HepG2 (cell line): ENCODE data around the gene YJEFN3. TPM values are rescaled to one million over a fixed set of nuclear protein-coding genes. Genes with fewer than 3 reads are reported as not detected.

Experiments used
- ATAC-seq: fragments of 200-7000 bp; cut with Tn5 transposase; 3 replicates; pipeline ENCODE4 v1.9.1; 2020; ENCODE audit warnings: mild to moderate bottlenecking, moderate library complexity
- BruUV-seq: library from RNA; stranded (reverse); fragments of 400-500 nt; replicated peaks from 2 replicates; lab custom pipeline; 2021; lab: Mats Ljungman, UMichigan
- CTCF ChIA-PET: fragments of 300-600 bp; formaldehyde crosslinking; extraction: SDS; loops from one replicate; lab custom pipeline; 2021; ENCODE audit warnings: low total read pairs, inconsistent platforms, low intra/inter-chr PET ratio; lab: Yijun Ruan, JAX
- POLR2A ChIA-PET: fragments of 350-600 bp; sonication (Branson Sonifier 250); formaldehyde crosslinking; loops from one replicate; lab custom pipeline; 2020; ENCODE audit warnings: antibody characterized with exemption, inconsistent platforms; lab: Yijun Ruan, JAX
- DNase-seq: peaks from one replicate; pipeline ENCODE4 v3.0.0-alpha.2; 2015; ENCODE audit warnings: low spot score
- FAIRE-seq: peaks from 3 replicates; lab custom pipeline; 2011; peaks lifted over from hg19 to GRCh38; lab: Jason Lieb, UNC
- H2AFZ ChIP-seq: one replicate; pipeline ENCODE4 v1.6.1; 2011; ENCODE audit warnings: low read length, inconsistent platforms
- H3K27ac ChIP-seq: fragments of 300-600 bp; 3 replicates; pipeline ENCODE4 v1.8.0; 2011; ENCODE audit warnings: mixed run types, mild to moderate bottlenecking, mixed read lengths, low read length, inconsistent platforms; ENCODE audit not compliant: insufficient read depth; ENCODE audit errors: extremely low read length
- H3K27me3 ChIP-seq, 2 experiments: fragments of 200-600 bp in 1 of 2; 2 replicates in 1 of 2; 3 replicates in 1 of 2; pipeline versions ENCODE4 v1.6.0 to v1.8.0; 2011; ENCODE audit warnings: low read length in 2 of 2, mild to moderate bottlenecking in 2 of 2, moderate library complexity in 2 of 2, inconsistent platforms in 1 of 2; ENCODE audit not compliant: insufficient read depth in 2 of 2, control insufficient read depth in 1 of 2
- H3K36me3 ChIP-seq, 2 experiments: fragments of 200-600 bp in 1 of 2; replicated peaks in 1 of 2; 2 replicates in 1 of 2; 3 replicates in 1 of 2; pipeline versions ENCODE4 v1.5.1 to v1.8.0; 2011; ENCODE audit warnings: low read length in 2 of 2, inconsistent platforms in 1 of 2; ENCODE audit not compliant: insufficient read depth in 2 of 2, control insufficient read depth in 1 of 2
- H3K4me1 ChIP-seq: 2 replicates; pipeline ENCODE4 v1.5.1; 2012; ENCODE audit warnings: low read length, inconsistent platforms; ENCODE audit not compliant: insufficient read depth
- H3K4me2 ChIP-seq: 2 replicates; pipeline ENCODE4 v1.6.0; 2011; ENCODE audit warnings: low read depth, low read length, inconsistent platforms
- H3K4me3 ChIP-seq, 3 experiments: fragments of 200-600 bp in 1 of 3; sonication (generic), shearing (Covaris generic) in 1 of 3; replicated peaks in 1 of 3; 2 replicates each; pipeline ENCODE4 v1.5.1; 2011 to 2016; ENCODE audit warnings: low read length in 3 of 3, inconsistent platforms in 2 of 3, low read depth in 2 of 3, mild to moderate bottlenecking in 2 of 3, control low read depth in 1 of 3, mixed read lengths in 1 of 3; ENCODE audit not compliant: insufficient read depth in 1 of 3
- H3K79me2 ChIP-seq: one replicate; pipeline ENCODE4 v1.6.1; 2011; ENCODE audit warnings: low read length, inconsistent platforms; ENCODE audit not compliant: insufficient read depth
- H3K9ac ChIP-seq: 2 replicates; pipeline ENCODE4 v1.6.0; 2011; ENCODE audit warnings: mild to moderate bottlenecking, low read depth, low read length, inconsistent platforms; ENCODE audit not compliant: insufficient read depth
- H3K9me3 ChIP-seq: 2 replicates; pipeline ENCODE4 v1.5.1; 2012; ENCODE audit warnings: mild to moderate bottlenecking, low read length
- H4K20me1 ChIP-seq: 2 replicates; pipeline ENCODE4 v1.6.0; 2011; ENCODE audit warnings: inconsistent platforms, mild to moderate bottlenecking, low read length, moderate library complexity; ENCODE audit not compliant: insufficient read depth
- ETV5 ChIP-seq: IDR thresholded peaks from 2 replicates; pipeline ENCODE4 v1.6.1; 2018; ENCODE audit warnings: missing biosample characterization, missing genetic modification reagents, inconsistent platforms, borderline replicate concordance
- MED8 ChIP-seq: sonication (generic); formaldehyde crosslinking; IDR thresholded peaks from 2 replicates; pipeline ENCODE4 v1.8.1; 2023; ENCODE audit warnings: mild to moderate bottlenecking, missing genetic modification reagents; ENCODE audit not compliant: insufficient replicate concordance
- NCOA1 ChIP-seq: sonication (generic); formaldehyde crosslinking; IDR thresholded peaks from 2 replicates; pipeline ENCODE4 v1.9.0; 2021; ENCODE audit warnings: missing genetic modification reagents
- NFE2L2 ChIP-seq: fragments of 150-350 bp; IDR thresholded peaks from 2 replicates; pipeline ENCODE4 v1.6.1; 2014; ENCODE audit warnings: low read length
- PHF20 ChIP-seq: sonication (generic); formaldehyde crosslinking; IDR thresholded peaks from 2 replicates; pipeline ENCODE4 v1.5.0; 2020; ENCODE audit warnings: mild to moderate bottlenecking, missing genetic modification reagents
- SIX4 ChIP-seq: sonication (generic); formaldehyde crosslinking; IDR thresholded peaks from 2 replicates; pipeline ENCODE4 v1.4.0; 2020; ENCODE audit warnings: missing genetic modification reagents
- SNAPC5 ChIP-seq: sonication (generic); formaldehyde crosslinking; IDR thresholded peaks from 2 replicates; pipeline ENCODE4 v1.8.1; 2023; ENCODE audit warnings: mild to moderate bottlenecking, missing genetic modification reagents, borderline replicate concordance
- XRCC5 ChIP-seq: fragments of 200-400 bp; formaldehyde crosslinking; optimal IDR thresholded peaks from 2 replicates; pipeline ENCODE3; 2017; ENCODE audit warnings: mild to moderate bottlenecking, low read length
- ZNF24 ChIP-seq: fragments of 450-650 bp; IDR thresholded peaks from 2 replicates; pipeline ENCODE4 v1.6.1; 2017; ENCODE audit warnings: antibody characterized with exemption, mild to moderate bottlenecking
- WGBS: methylation state at CpG from one replicate; pipeline ENCODE4 v1.1.6; 2017; ENCODE audit warnings: low lambda C conversion rate; 5-methylcytosine and 5-hydroxymethylcytosine counted together
- in situ Hi-C: cut with HindIII; loops from 2 replicates; pipeline ENCODE4 v1.10.0; 2017; ENCODE audit warnings: low pct_unique_long_range_greater_than_20kb; ENCODE audit not compliant: extremely low pct_ligation_motif_present
- intact Hi-C: fragments of 100-400 bp; cut with micrococcal nuclease; formaldehyde crosslinking; loops from one replicate; pipeline ENCODE4 v1.10.0; 2022; ENCODE audit not compliant: unreplicated experiment
- polyA plus RNA-seq, 8 experiments: library from polyadenylated mRNA; depleted of rRNA in 3 of 8; stranded (reverse) in 7 of 8; unstranded in 1 of 8; fragments of >200 nt; fragmentation: Illumina TruSeq in 4 of 8; extraction: Trizol in 4 of 8; gene quantifications; 2 replicates each; pipeline versions ENCODE4 v1.2.1 to v1.2.3, GENCODE V29; 2011 to 2016; ENCODE audit warnings: low read depth in 4 of 8, missing spikeins in 1 of 8, mixed read lengths in 1 of 8; ENCODE audit not compliant: insufficient read depth in 1 of 8
- total RNA-seq, 5 experiments: library from RNA; depleted of rRNA; stranded (reverse); fragments of >200 nt; fragmentation: Illumina TruSeq; extraction: Trizol; gene quantifications; 2 replicates each; pipeline ENCODE4 v1.2.3, GENCODE V29; 2016; ENCODE audit warnings: low read depth in 1 of 5
- TF ChIP-seq, protein P1 (sequence below): sonication (generic); formaldehyde crosslinking; conservative IDR thresholded peaks from 2 replicates; pipeline ENCODE4 v1.4.0; 2020; ENCODE audit warnings: missing genetic modification reagents

The YJEFN3 gene
- total and polyA plus RNA-seq, 2 of the 13 experiments (the other 11 are each of a cell fraction or from before 2014, with no cell fraction given) = 0.89 to 4.0 TPM

DNA sequence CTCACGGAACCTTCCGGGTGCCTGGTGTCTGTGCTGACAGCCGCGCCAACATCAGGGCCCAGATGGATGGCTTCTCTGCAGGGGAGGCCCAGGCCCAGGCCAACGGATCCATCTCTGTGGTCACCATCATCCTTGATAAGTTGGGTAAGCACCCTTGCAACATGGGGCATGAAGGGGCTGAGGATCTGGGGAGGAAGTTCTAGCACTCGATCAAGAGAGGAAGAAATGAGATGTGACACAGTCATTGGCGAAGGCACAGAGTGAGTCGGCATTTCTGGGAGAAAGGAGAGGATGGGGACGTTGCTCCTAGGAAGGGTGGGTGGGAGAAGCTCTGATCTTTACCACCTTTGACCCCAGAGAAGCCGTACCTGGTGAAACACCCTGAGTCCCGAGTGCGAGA lies 13.8 kb downstream of the YJEFN3 start:
- no peaks in the 10 kb centered on the region for H4K20me1 ChIP-seq
- no peak overlapping the region for H2AFZ ChIP-seq
- no TSS peak for BruUV-seq
- peaks cover 4 to 25% of the 10 kb centered on the region in 2 experiments; a peak in 3 of 5 replicates for H3K27me3 ChIP-seq
- 0 out of 2 replicates have a peak, but pooled peaks cover 5% of the 10 kb centered on the region for H3K4me1 ChIP-seq
- no peaks in the 10 kb centered on the region for H3K36me3 ChIP-seq
- DNase-seq = no peak
- ATAC-seq = no peak
- POLR2A ChIA-PET = no interaction called here
- H3K79me2 ChIP-seq = no peaks in the 10 kb centered on the region
- no peak overlapping the region for H3K4me3 ChIP-seq
- intact Hi-C loops = no loop called here
- FAIRE-seq = no peak
- no peaks in the 10 kb centered on the region for H3K9me3 ChIP-seq
- no peak overlapping the region for H3K27ac ChIP-seq
- 35% methylated on average over 8 of the region's 12 CpGs for WGBS
- TF ChIP-seq PHF20 (CRISPR knock-in tag) = no peak
- TF ChIP-seq NFE2L2 = no peak
- no peak for TF ChIP-seq ZNF24
- no peak for TF ChIP-seq ETV5 (CRISPR knock-in tag)
- no peak for TF ChIP-seq SNAPC5 (CRISPR knock-in tag)
- TF ChIP-seq, protein P1, sequence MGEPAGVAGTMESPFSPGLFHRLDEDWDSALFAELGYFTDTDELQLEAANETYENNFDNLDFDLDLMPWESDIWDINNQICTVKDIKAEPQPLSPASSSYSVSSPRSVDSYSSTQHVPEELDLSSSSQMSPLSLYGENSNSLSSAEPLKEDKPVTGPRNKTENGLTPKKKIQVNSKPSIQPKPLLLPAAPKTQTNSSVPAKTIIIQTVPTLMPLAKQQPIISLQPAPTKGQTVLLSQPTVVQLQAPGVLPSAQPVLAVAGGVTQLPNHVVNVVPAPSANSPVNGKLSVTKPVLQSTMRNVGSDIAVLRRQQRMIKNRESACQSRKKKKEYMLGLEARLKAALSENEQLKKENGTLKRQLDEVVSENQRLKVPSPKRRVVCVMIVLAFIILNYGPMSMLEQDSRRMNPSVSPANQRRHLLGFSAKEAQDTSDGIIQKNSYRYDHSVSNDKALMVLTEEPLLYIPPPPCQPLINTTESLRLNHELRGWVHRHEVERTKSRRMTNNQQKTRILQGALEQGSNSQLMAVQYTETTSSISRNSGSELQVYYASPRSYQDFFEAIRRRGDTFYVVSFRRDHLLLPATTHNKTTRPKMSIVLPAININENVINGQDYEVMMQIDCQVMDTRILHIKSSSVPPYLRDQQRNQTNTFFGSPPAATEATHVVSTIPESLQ (CRISPR knock-in tag) = no peak
- no peak for TF ChIP-seq NCOA1 (CRISPR knock-in tag)
- no peak for TF ChIP-seq MED8
- TF ChIP-seq SIX4 (CRISPR knock-in tag) = no peak
- TF ChIP-seq XRCC5 = no peak
- in situ Hi-C loops = loop anchor here (25.0 kb wide), 1 partner anchor 420 kb away; no protein-coding TSS in a partner anchor
- no peak overlapping the region for H3K4me2 ChIP-seq
- no peak overlapping the region for H3K9ac ChIP-seq
- CTCF ChIA-PET = no interaction called here
